Skeletal muscle tissue (tissue), 4 donors: Measurements from ENCODE around the gene MXRA7. TPM values are rescaled to one million over a fixed set of nuclear protein-coding genes. Genes with fewer than 3 reads are reported as not detected.
"Not testable (repeated sequence)": the region's sequence is repeated elsewhere in the genome, so short reads cannot be mapped to it uniquely, and the experiment has no call there.

Experiments used
- H3K27ac ChIP-seq: one replicate; pipeline ENCODE4 v1.7.0; 2013; ENCODE audit warnings: mild to moderate bottlenecking, low read depth, low read length, inconsistent platforms
- H3K27me3 ChIP-seq, 3 donors: one replicate each; pipeline ENCODE4 v1.7.0; 2013; ENCODE audit warnings: low read length in 3 of 3; ENCODE audit not compliant: control insufficient read depth in 3 of 3, insufficient read depth in 3 of 3
- H3K36me3 ChIP-seq, 3 donors: one replicate each; pipeline ENCODE4 v1.7.0; 2013; ENCODE audit warnings: low read length in 3 of 3; ENCODE audit not compliant: control insufficient read depth in 3 of 3, insufficient read depth in 3 of 3
- H3K4me1 ChIP-seq, 3 donors: one replicate each; pipeline ENCODE4 v1.7.0; 2013; ENCODE audit warnings: low read length in 3 of 3, mild to moderate bottlenecking in 3 of 3; ENCODE audit not compliant: control insufficient read depth in 3 of 3, insufficient read depth in 3 of 3
- H3K4me3 ChIP-seq, 3 donors: one replicate each; pipeline ENCODE4 v1.7.0; 2013; ENCODE audit warnings: low read length in 3 of 3
- H3K9ac ChIP-seq, 3 donors: one replicate each; pipeline ENCODE4 v1.7.0; 2013; ENCODE audit warnings: low read length in 3 of 3, mild to moderate bottlenecking in 3 of 3, moderate library complexity in 2 of 3, low read depth in 1 of 3
- H3K9me3 ChIP-seq, 3 donors: one replicate each; pipeline ENCODE4 v1.7.0; 2013; ENCODE audit warnings: low read length in 3 of 3; ENCODE audit not compliant: control insufficient read depth in 3 of 3
- total RNA-seq: library from RNA; depleted of rRNA; stranded (reverse); fragments of >200 nt; gene quantifications from one replicate; pipeline ENCODE4 v1.2.3, GENCODE V29; 2014
- donor health status: Osteomylitis.

MXRA7 gene
- total RNA-seq, 1 donor from 2014 or later = 75.7 TPM

- Histone ChIP-seq H3K27ac (peak overlapping the region; percentile 59), H3K4me1 (peaks cover 8 to 26% (median 20%) of the 10 kb centered on the region in 3 donors), H3K36me3 (peaks cover 61 to 73% (median 69%) of the 10 kb centered on the region in 3 donors), H3K9me3 (no peaks in the 10 kb centered on the region), H3K9ac (peak overlapping the region in 1 of 3 donors; percentile 29), H3K27me3 (no peaks in the 10 kb centered on the region), H3K4me3 (no peak overlapping the region)
Measured at GRCh38 chr17:76716146-76716838, 5.5 kb upstream of the MXRA7 start.

- H3K4me1 ChIP-seq = peaks cover 7 to 29% (median 23%) of the 10 kb centered on the region in 3 donors
- H3K27ac ChIP-seq = peak overlapping the region; percentile 59
- H3K4me3 ChIP-seq = no peak overlapping the region
- H3K9ac ChIP-seq = peak overlapping the region in 1 of 3 donors; percentile 57
- H3K36me3 ChIP-seq = peaks cover 53 to 65% (median 61%) of the 10 kb centered on the region in 3 donors
- H3K27me3 ChIP-seq = no peaks in the 10 kb centered on the region
- H3K9me3 ChIP-seq = no peaks in the 10 kb centered on the region
Measured at GRCh38 chr17:76715496-76715830, 4.7 kb upstream of the MXRA7 start.

GRCh38 chr17:76714822-76715495 lies 4.2 kb upstream of the MXRA7 start:
- peak overlapping the region in 1 of 3 donors; percentile 57 for H3K9ac ChIP-seq
- H3K27ac ChIP-seq = peak overlapping the region; percentile 59
- H3K27me3 ChIP-seq = no peaks in the 10 kb centered on the region
- H3K4me1 ChIP-seq = peaks cover 8 to 33% (median 23%) of the 10 kb centered on the region in 3 donors
- no peaks in the 10 kb centered on the region for H3K9me3 ChIP-seq
- no peak overlapping the region for H3K4me3 ChIP-seq
- H3K36me3 ChIP-seq = peaks cover 48 to 60% (median 56%) of the 10 kb centered on the region in 3 donors

GRCh38 chr17:76714336-76714735 lies 3.6 kb upstream of the MXRA7 start:
- Histone ChIP-seq H3K27me3 (no peaks in the 10 kb centered on the region), H3K9me3 (no peaks in the 10 kb centered on the region), H3K4me3 (no peak overlapping the region), H3K9ac (no peak overlapping the region), H3K4me1 (peaks cover 14 to 39% (median 27%) of the 10 kb centered on the region in 3 donors), H3K36me3 (peaks cover 46 to 54% (median 50%) of the 10 kb centered on the region in 3 donors), H3K27ac (no peak overlapping the region)

GRCh38 chr17:76713765-76714164 lies 3.0 kb upstream of the MXRA7 start:
- Histone ChIP-seq H3K27ac (no peak overlapping the region), H3K9me3 (no peaks in the 10 kb centered on the region), H3K9ac (peak overlapping the region in 1 of 3 donors; percentile 8), H3K4me3 (no peak overlapping the region), H3K27me3 (no peaks in the 10 kb centered on the region), H3K36me3 (peaks cover 45 to 51% (median 46%) of the 10 kb centered on the region in 3 donors), H3K4me1 (peaks cover 20 to 45% (median 32%) of the 10 kb centered on the region in 3 donors)

GRCh38 chr17:76712321-76712720 lies 1.6 kb upstream of the MXRA7 start:
- H3K9ac ChIP-seq, H3K9me3 ChIP-seq, H3K4me3 ChIP-seq, H3K27ac ChIP-seq, H3K27me3 ChIP-seq: not testable (repeated sequence)
- Histone ChIP-seq H3K4me1 (peaks cover 34 to 59% (median 45%) of the 10 kb centered on the region in 3 donors), H3K36me3 (peaks cover 36 to 39% (median 37%) of the 10 kb centered on the region in 3 donors)

GRCh38 chr17:76709951-76710862 lies 558 bp downstream of the MXRA7 start:
- Histone ChIP-seq H3K4me3 (peak overlapping the region; percentile 51 to 85 (median 66)), H3K36me3 (peaks cover 15 to 19% (median 16%) of the 10 kb centered on the region in 3 donors), H3K27ac (peak overlapping the region; percentile 83), H3K9ac (peak overlapping the region; percentile 81 to 89 (median 85)), H3K4me1 (peaks cover 36 to 52% (median 38%) of the 10 kb centered on the region in 3 donors)
- H3K27me3 ChIP-seq, H3K9me3 ChIP-seq: not testable (repeated sequence)

GRCh38 chr17:76709077-76709950 lies 1.5 kb downstream of the MXRA7 start:
- Histone ChIP-seq H3K4me1 (peaks cover 37 to 50% (median 37%) of the 10 kb centered on the region in 3 donors), H3K9me3 (no peaks in the 10 kb centered on the region), H3K36me3 (peaks cover 13 to 15% (median 15%) of the 10 kb centered on the region in 3 donors), H3K27me3 (no peaks in the 10 kb centered on the region), H3K9ac (peak overlapping the region; percentile 81 to 89 (median 85)), H3K27ac (peak overlapping the region; percentile 83), H3K4me3 (peak overlapping the region; percentile 51 to 85 (median 66))
